Measurements from ENCODE around the gene SNX22. TPM values are rescaled to one million over a fixed set of nuclear protein-coding genes. Genes with fewer than 3 reads are reported as not detected.
"Not testable (repeated sequence)": the region's sequence is repeated elsewhere in the genome, so short reads cannot be mapped to it uniquely, and the experiment has no call there.

The SNX22 gene
- total RNA-seq = under 1 TPM; 0.50 to 0.60 TPM

DNA sequence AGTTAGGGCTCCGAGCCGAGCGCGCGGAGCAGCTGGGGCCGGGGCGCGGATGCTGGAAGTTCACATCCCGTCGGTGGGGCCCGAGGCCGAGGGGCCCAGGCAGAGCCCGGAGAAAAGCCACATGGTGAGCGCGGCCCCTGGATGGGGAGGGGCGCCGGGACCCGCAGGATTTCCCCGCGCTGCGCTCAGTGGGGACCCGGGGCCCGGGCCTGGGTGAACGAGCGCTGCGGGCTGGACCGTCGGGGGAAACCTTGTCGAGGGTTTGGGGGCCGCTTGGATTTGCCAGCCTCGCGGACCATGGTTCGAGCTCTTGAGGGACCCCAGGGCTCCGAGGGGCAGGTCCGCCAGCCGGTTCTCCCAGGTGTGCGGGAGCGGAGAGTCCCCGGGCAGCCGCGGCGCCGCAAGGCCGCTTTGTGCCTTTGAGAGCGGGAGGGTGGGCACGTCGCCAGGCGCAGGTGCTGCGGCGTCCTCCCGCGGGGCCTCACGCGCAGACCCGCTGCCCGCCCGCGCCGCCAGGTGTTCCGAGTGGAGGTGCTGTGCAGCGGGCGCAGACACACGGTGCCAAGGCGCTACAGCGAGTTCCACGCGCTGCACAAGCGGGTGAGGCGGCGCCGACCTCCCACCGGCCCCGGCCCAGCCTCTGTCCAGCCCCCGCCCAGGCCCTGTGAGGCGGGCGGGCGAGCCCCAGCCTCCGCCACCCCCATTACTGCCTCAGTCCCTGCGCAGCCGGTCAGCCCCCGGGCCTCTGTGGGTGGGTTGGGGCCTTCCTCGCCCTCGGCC lies at the start of gene SNX22:
Gene SNX22, plus strand, starts transcription at position 5 of the 780 bp plus-strand sequence. Its CDS starts 45 bp downstream, at position 50.
- Mint-ChIP-seq H3K4me3 (peak within 1 kb of the TSS; percentile 72), H3K27me3 (peaks cover 3% of the 10 kb centered on the region), H3K9me3 (no peaks in the 10 kb centered on the region), H3K4me1 (peaks cover 32% of the 10 kb centered on the region), H3K27ac (peak within 1 kb of the TSS; percentile 76), H3K36me3 (ENCODE audit: low read depth) (peaks cover 10% of the 10 kb centered on the region)
- POLR2A ChIA-PET = no interaction called here
- no peak for DNase-seq
- CTCF ChIA-PET = interaction anchor here (1.5 to 8.5 kb wide), 4 partner anchors 12 to 40 kb away, joined by 4 to 60 read pairs (median 8); partner anchors contain the start of gene PPIB

DNA sequence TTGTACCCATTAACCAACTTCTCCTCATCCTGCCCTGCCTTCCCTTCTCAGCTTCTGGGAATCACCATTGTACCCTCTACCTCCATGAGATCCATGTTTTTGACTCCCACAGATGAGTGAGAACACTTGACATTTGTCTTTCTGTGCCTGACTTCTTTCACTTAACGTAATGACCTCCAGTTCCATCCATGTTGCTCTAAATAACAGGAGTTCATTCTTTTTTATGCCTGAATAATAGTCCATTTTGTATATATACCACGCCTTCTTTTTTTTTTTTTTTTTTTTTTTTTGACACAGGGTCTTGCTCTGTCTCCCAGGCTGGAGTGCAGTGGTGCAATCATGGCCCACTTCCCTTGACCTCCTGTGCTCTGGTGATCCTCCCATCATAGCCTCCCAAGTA lies 49.0 kb upstream of the SNX22 start:
- peaks cover 28% of the 10 kb centered on the region for H3K4me1 Mint-ChIP-seq
- ChIA-PET POLR2A (no interaction called here), CTCF (interaction anchor here (1.7 kb wide), 1 partner anchor 9 kb away, joined by 6 read pairs; the partner anchor contains the start of gene CIAO2A)
- peaks cover 10% of the 10 kb centered on the region for H3K36me3 Mint-ChIP-seq (ENCODE audit: low read depth)
- no peaks in the 10 kb centered on the region for H3K9me3 Mint-ChIP-seq
- no peak for DNase-seq
- H3K27me3 Mint-ChIP-seq = no peaks in the 10 kb centered on the region
- no peak overlapping the region for H3K27ac Mint-ChIP-seq
- H3K4me3 Mint-ChIP-seq = no peak overlapping the region

DNA sequence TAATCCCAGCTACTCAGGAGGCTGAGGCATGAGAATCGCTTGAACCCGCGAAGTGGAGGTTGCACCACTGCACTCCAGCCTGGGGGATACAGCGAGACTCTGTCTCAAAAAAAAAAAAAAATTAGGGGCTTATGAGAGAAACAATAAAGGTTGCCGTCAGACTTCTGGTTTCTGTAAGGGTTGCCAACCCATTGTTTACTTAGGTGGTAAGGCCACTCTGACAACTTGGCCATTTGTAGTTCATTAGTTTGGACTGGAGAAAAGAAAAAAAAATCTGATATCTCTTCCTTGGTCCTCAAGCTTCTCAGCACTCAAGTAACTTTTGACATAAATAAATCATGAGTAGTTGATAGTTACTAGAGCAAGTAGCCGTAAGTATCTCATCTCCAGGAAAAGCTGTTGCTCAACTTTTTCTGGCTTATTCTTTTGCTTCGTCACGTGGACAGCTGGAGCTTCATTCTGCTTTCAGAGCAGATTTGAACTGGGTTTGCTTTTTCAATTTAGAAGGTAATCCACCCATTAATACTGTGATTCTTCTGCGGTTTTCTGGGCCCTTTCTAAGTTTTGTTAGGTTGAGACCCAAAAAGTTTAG lies 46.3 kb upstream of the SNX22 start:
- Mint-ChIP-seq H3K27ac (no peak overlapping the region), H3K4me3 (no peak overlapping the region), H3K4me1 (peaks cover 22% of the 10 kb centered on the region), H3K9me3 (no peaks in the 10 kb centered on the region), H3K27me3 (no peaks in the 10 kb centered on the region), H3K36me3 (ENCODE audit: low read depth) (peaks cover 5% of the 10 kb centered on the region)
- CTCF ChIA-PET = interaction anchor here (0.6 to 1.1 kb wide), 5 partner anchors 27 to 866 kb away, joined by 3 read pairs; no protein-coding TSS in a partner anchor
- POLR2A ChIA-PET = no interaction called here
- no peak for DNase-seq

DNA sequence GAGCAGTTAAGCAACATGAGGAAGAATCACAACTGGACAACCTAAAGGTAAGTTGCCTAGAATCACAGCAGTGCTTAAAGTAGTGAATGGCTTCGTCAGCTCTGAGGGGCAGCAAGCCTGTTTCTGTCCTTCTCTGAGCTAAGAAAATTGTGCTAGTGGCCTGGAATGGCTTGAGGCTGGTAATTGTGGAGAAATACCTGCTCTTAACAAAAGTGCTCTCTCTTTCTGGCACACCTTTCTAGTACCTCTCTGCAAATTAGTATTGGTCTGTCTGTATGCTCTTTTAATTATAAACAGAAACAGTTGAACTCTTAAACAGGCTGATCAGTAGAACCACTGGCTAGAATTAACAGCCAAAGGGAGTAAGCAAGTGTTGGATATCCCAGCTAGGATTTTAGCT lies 44.2 kb upstream of the SNX22 start:
- no peak for DNase-seq

DNA sequence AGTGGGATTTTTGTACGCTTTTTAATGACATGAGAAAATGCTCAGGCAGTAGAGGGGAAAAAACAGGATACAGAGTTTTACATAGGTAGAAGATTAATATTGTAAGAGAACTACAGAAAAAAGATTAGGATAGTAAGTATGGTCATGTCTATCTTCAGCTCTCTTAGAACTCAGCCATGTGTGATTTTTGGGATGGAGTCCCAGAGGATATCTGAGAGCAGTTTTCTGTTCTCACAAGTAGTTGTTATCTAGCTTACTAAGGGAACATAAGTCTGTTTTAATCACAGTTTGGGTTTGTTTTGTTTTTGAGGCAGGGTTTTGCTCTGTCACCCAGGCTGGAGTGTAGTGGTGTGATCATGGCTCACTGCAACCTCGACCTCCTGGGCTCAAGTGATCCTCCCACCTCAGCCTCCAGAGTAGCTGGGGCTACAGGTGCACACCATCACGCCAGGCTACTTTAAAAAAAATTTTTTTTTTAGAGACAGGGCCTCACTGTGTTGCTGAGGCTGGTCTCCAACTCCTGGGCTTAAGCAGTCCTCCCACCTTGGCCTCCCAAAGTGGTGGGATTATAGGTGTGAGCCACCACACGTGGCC lies 41.3 kb upstream of the SNX22 start:
- H3K27me3 Mint-ChIP-seq, H3K4me3 Mint-ChIP-seq, H3K9me3 Mint-ChIP-seq, POLR2A ChIA-PET, DNase-seq: not testable (repeated sequence)
- Mint-ChIP-seq H3K27ac (peak overlapping the region; percentile 76), H3K4me1 (peaks cover 32% of the 10 kb centered on the region), H3K36me3 (ENCODE audit: low read depth) (peaks cover 15% of the 10 kb centered on the region)
- CTCF ChIA-PET = interaction anchor here (1.1 to 1.7 kb wide), 2 partner anchors 10 to 22 kb away, joined by 5 to 6 read pairs; no protein-coding TSS in a partner anchor

More for the DNA sequence above, 44.2 kb upstream of the SNX22 start:
- Mint-ChIP-seq H3K36me3 (ENCODE audit: low read depth) (peaks cover 2% of the 10 kb centered on the region), H3K4me1 (peaks cover 32% of the 10 kb centered on the region), H3K4me3 (no peak overlapping the region), H3K27ac (no peak overlapping the region), H3K27me3 (no peaks in the 10 kb centered on the region), H3K9me3 (no peaks in the 10 kb centered on the region)
- ChIA-PET CTCF (interaction anchor here (1.4 kb wide), 1 partner anchor 12 kb away, joined by 3 read pairs; the partner anchor contains the start of gene SNX1), POLR2A (no interaction called here)

DNA sequence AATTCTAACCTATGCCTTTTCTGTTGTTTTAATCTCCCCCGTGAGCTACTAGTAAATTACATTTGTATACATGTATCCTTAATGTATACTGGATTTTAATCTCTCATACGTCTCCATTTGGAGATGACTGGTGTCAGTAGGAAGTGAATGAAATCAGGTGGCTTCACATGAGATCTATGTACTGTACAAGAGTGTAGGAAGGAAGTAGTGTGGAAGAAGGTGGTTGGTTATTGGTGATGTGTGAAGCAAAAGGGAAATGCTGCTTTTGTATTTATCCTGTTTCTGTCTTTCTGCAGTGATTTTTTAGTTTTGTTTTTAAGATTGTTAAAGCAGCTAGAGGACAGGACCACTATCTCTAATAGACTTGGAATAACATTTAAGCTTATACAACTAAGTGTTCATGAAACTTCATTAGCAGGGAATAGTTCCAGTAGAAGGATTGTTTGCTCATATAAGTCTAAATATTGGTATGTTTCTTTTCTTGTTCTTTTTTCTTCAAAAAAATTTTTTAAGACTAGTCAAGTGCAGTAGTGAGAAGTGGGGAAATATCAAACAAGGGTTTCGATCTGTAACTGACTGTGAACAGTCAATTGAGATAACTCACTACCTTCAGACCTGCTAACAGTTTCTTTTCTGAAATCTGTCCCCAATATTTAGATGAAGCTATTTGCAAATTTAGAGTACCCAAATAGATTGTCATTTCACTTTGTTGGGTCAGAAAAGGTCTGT lies 40.4 kb upstream of the SNX22 start:
- CTCF ChIA-PET = interaction anchor here (1.5 to 2.1 kb wide), 3 partner anchors 9 to 42 kb away, joined by 5 to 8 read pairs (median 6); no protein-coding TSS in a partner anchor
- no peak for DNase-seq
- Mint-ChIP-seq H3K4me3 (no peak overlapping the region), H3K27me3 (no peaks in the 10 kb centered on the region), H3K4me1 (peaks cover 32% of the 10 kb centered on the region), H3K27ac (peak overlapping the region; percentile 76), H3K9me3 (no peaks in the 10 kb centered on the region), H3K36me3 (ENCODE audit: low read depth) (peaks cover 20% of the 10 kb centered on the region)
- POLR2A ChIA-PET = no interaction called here

DNA sequence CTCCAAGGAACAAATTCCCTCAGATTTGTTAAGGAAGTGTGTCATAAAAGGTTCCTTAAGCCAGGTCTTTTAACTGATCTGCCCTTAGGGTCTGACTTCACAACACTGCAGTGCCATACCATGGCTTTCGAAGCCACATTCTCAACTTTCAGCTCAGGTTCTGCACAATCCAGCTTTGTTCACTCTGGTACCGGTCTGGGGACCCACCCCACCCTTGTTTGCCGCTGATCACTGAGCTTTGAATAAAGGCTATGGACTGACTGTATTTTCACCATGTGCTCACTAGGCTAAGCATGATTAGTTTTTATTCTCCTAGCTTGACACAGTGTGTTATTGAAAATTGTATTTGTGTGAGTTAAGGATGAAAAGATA lies 39.9 kb upstream of the SNX22 start:
- Mint-ChIP-seq H3K9me3 (no peaks in the 10 kb centered on the region), H3K4me1 (peaks cover 32% of the 10 kb centered on the region), H3K4me3 (no peak overlapping the region), H3K36me3 (ENCODE audit: low read depth) (peaks cover 24% of the 10 kb centered on the region), H3K27me3 (no peaks in the 10 kb centered on the region), H3K27ac (no peak overlapping the region)
- ChIA-PET POLR2A (no interaction called here), CTCF (interaction anchor here (1.5 to 2.1 kb wide), 3 partner anchors 8 to 41 kb away, joined by 5 to 8 read pairs (median 6); no protein-coding TSS in a partner anchor)
- no peak for DNase-seq

DNA sequence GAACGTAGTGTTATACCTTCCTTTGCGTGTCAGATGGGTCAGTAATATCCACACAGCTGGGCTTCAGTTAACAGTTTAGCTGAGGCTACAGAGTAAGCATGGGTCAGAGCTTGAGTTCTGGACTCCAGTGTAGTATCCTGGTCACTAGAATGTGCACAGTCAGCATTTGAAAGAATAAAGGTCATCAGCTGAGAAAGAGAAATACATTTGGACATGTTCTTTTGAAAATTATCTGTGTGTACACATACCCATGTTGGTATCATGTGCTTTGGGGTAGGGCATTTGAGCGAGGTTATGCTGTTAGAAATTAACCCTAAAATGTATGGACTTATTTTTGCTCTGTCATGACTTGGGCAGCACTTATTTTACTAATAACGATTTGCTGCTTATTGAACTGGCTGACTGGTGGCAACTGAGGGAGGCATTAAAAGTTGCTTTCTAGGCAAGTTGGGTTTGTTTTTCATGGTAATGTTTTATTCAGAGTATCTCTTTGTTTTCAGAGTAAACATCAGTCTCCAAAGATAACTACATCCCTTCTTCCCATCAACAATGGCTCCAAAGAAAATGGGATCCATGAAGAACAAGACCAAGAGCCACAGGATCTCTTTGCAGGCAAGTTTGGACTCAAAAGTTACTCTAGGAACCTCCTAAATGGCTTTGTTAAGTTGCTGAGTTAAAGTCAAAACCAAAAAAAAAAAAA lies 39.3 kb upstream of the SNX22 start:
- H3K27ac Mint-ChIP-seq = no peak overlapping the region

DNA sequence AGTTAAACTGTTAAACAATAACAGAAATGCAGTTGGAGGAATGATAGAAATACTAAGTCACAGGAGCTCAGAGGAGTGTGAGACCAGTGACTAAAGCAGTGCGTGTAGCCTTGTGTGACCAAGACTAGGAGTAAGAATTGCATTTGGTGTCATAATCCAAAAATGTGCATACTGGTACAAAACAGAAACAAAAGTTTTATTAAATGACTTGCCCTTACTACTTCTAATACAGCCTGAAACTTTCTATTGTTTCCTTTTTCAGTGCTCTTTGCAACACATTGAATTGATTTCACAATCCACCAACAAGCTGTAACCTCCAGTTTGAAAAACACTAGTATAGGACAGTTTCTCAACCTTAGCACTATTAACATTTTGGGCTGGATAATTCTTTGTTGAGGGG lies 38.6 kb upstream of the SNX22 start:
- POLR2A ChIA-PET = no interaction called here
- H3K27me3 Mint-ChIP-seq = no peaks in the 10 kb centered on the region
- H3K9me3 Mint-ChIP-seq = no peaks in the 10 kb centered on the region
- H3K4me3 Mint-ChIP-seq = no peak overlapping the region
- H3K27ac Mint-ChIP-seq = no peak overlapping the region
- peaks cover 32% of the 10 kb centered on the region for H3K4me1 Mint-ChIP-seq
- no peak for DNase-seq
- CTCF ChIA-PET = interaction anchor here (2.1 kb wide), 1 partner anchor 40 kb away, joined by 8 read pairs; no protein-coding TSS in a partner anchor
- H3K36me3 Mint-ChIP-seq (ENCODE audit: low read depth) = peaks cover 28% of the 10 kb centered on the region

More for the DNA sequence above, 39.3 kb upstream of the SNX22 start:
- no peak overlapping the region for H3K4me3 Mint-ChIP-seq
- peaks cover 26% of the 10 kb centered on the region for H3K36me3 Mint-ChIP-seq (ENCODE audit: low read depth)
- no peak for DNase-seq
- ChIA-PET CTCF (interaction anchor here (1.5 to 2.1 kb wide), 3 partner anchors 8 to 40 kb away, joined by 5 to 8 read pairs (median 6); no protein-coding TSS in a partner anchor), POLR2A (no interaction called here)
- H3K27me3 Mint-ChIP-seq = no peaks in the 10 kb centered on the region
- H3K9me3 Mint-ChIP-seq = no peaks in the 10 kb centered on the region
- peaks cover 32% of the 10 kb centered on the region for H3K4me1 Mint-ChIP-seq

DNA sequence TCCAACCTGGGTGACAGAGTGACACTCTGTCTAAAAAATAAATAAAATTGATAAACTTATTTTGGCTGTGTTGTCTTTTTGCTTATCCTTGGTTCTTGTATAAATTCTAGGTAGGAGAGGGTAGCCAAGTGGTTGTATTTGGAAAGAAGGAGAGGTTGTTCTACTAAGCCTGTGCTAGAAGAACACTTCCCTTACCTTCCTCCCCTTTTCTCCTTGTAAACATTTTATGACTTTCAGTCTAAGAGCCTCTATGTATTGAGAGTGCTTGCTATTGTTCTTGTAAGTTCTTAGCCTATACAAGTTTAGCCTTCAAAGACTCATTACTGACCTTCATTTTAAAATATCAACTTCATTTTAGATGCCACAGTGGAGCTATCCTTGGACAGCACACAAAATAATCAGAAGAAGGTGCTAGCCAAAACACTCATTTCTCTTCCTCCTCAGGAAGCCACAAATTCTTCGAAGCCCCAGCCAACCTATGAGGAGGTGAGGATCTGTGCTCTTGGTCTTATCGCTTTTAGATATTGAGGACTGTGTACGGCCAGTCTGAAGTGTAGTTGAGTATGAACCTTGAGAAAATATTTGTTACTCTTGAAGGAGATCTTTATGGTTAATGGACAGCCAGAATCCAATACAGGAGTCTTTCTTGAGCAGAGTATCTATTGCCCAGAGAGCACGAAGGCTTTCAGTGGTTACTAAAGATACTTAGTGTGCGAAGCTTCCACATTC lies 33.6 kb upstream of the SNX22 start:
- peaks cover 4% of the 10 kb centered on the region for H3K4me1 Mint-ChIP-seq
- H3K9me3 Mint-ChIP-seq = no peaks in the 10 kb centered on the region
- H3K4me3 Mint-ChIP-seq = no peak overlapping the region
- POLR2A ChIA-PET = no interaction called here
- CTCF ChIA-PET = interaction anchor here (1.4 to 2.2 kb wide), 2 partner anchors 13 to 17 kb away, joined by 3 to 6 read pairs; no protein-coding TSS in a partner anchor
- H3K27ac Mint-ChIP-seq = peak overlapping the region; percentile 57
- H3K27me3 Mint-ChIP-seq = no peaks in the 10 kb centered on the region
- peaks cover 50% of the 10 kb centered on the region for H3K36me3 Mint-ChIP-seq (ENCODE audit: low read depth)
- DNase-seq = no peak

DNA sequence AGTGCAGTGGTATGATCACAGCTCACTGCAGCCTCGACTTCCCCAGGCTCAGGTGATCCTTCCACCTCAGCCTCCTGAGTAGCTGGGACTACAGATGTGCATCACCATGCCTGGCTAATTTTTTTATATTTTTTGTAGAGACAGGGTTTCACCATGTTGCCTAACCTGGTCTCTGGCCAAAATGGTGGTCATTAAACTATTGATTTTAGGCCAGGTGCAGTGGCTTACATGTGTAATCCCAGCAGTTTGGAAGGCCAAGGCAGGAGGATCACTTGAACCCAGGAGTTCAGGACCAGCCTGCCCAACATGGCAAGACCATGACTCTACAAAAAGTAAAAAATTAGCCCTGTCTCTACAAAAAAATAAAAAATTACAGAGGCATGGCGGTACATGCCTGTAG lies 31.2 kb upstream of the SNX22 start:
- not testable (repeated sequence) for H3K9me3 Mint-ChIP-seq, H3K4me3 Mint-ChIP-seq
- CTCF ChIA-PET = interaction anchor here (0.7 to 1.9 kb wide), 5 partner anchors 9 to 1151 kb away, joined by 3 to 5 read pairs (median 4); partner anchors contain the start of gene CIAO2A

More for the DNA sequence above, 31.2 kb upstream of the SNX22 start:
- H3K4me1 Mint-ChIP-seq, H3K27me3 Mint-ChIP-seq, POLR2A ChIA-PET, H3K27ac Mint-ChIP-seq, DNase-seq: not testable (repeated sequence)
- peaks cover 44% of the 10 kb centered on the region for H3K36me3 Mint-ChIP-seq (ENCODE audit: low read depth)
